ENCODE measurements around the gene TMEFF1. TPM values are rescaled to one million over a fixed set of nuclear protein-coding genes. Genes with fewer than 3 reads are reported as not detected.

The TMEFF1 gene
- polyA plus RNA-seq, 1 donor (not counting 4 experiments of a cell fraction or from before 2014, with no cell fraction given), result not detected

GRCh38 chr9:100580257-100580656, 107.3 kb downstream of the TMEFF1 start:
- no peaks in the 10 kb centered on the region for H3K9me1 ChIP-seq (ENCODE audit: control insufficient read depth, extremely low read depth, insufficient read depth, low read length)
- H3K27me3 ChIP-seq (ENCODE audit: control insufficient read depth, extremely low read depth, insufficient read depth, low read length), result no peaks in the 10 kb centered on the region
- H3K79me2 ChIP-seq (ENCODE audit: control insufficient read depth, insufficient read depth, low read length), result no peaks in the 10 kb centered on the region
- H3K36me3 ChIP-seq (ENCODE audit: control insufficient read depth in 2 of 2, extremely low read depth in 1 of 2, insufficient read depth in 2 of 2, low read length in 2 of 2), result no peaks in the 10 kb centered on the region
- no peak overlapping the region for H3K9ac ChIP-seq (ENCODE audit: control insufficient read depth, extremely low read depth, insufficient read depth, low read length)
- H3K27ac ChIP-seq (ENCODE audit: control insufficient read depth, insufficient read depth, low read length), result no peak overlapping the region
- no peak for FAIRE-seq
- dilution Hi-C loops (cut with MboI; ENCODE audit: extremely low pct_ligation_motif_present, low sequenced_read_pairs), result loop anchor here (25.0 kb wide), 1 partner anchor 268 kb away; no protein-coding TSS in a partner anchor
- no peak overlapping the region for H2AFZ ChIP-seq (ENCODE audit: control insufficient read depth, low read length)
- no peak for TF ChIP-seq EZH2 (IDR thresholded peaks at IDR 0.05; ENCODE audit: low read length)
- TF ChIP-seq, protein P1, sequence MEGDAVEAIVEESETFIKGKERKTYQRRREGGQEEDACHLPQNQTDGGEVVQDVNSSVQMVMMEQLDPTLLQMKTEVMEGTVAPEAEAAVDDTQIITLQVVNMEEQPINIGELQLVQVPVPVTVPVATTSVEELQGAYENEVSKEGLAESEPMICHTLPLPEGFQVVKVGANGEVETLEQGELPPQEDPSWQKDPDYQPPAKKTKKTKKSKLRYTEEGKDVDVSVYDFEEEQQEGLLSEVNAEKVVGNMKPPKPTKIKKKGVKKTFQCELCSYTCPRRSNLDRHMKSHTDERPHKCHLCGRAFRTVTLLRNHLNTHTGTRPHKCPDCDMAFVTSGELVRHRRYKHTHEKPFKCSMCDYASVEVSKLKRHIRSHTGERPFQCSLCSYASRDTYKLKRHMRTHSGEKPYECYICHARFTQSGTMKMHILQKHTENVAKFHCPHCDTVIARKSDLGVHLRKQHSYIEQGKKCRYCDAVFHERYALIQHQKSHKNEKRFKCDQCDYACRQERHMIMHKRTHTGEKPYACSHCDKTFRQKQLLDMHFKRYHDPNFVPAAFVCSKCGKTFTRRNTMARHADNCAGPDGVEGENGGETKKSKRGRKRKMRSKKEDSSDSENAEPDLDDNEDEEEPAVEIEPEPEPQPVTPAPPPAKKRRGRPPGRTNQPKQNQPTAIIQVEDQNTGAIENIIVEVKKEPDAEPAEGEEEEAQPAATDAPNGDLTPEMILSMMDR (optimal IDR thresholded peaks at IDR 0.05 in 1 of 3, IDR thresholded peaks at IDR 0.05 in 1 of 3, conservative IDR thresholded peaks at IDR 0.05 in 1 of 3; ENCODE audit: extremely low read depth in 1 of 3, insufficient read depth in 2 of 3, low read length in 3 of 3), result no peak
- DNase-seq (ENCODE audit: low read depth, low spot score), result no peak
- no peak overlapping the region for H3K4me2 ChIP-seq (ENCODE audit: control insufficient read depth, extremely low read depth, insufficient read depth, low read depth, low read length)
- H4K20me1 ChIP-seq (ENCODE audit: control insufficient read depth, extremely low read depth, insufficient read depth, low read length), result no peaks in the 10 kb centered on the region
- H3K9me3 ChIP-seq (ENCODE audit: control insufficient read depth, low read depth, low read length), result no peaks in the 10 kb centered on the region
- peaks cover 7% of the 10 kb centered on the region for H3K4me1 ChIP-seq (ENCODE audit: control insufficient read depth, extremely low read depth, insufficient read depth, low read length)
- H3K4me3 ChIP-seq (ENCODE audit: control insufficient read depth in 2 of 3, extremely low read depth in 1 of 3, insufficient read depth in 2 of 3, low read depth in 1 of 3, low read length in 3 of 3), result no peak overlapping the region

- no peak for TF ChIP-seq EZH2 (IDR thresholded peaks at IDR 0.05; ENCODE audit: low read length)
- TF ChIP-seq, protein P1 (optimal IDR thresholded peaks at IDR 0.05 in 1 of 3, IDR thresholded peaks at IDR 0.05 in 1 of 3, conservative IDR thresholded peaks at IDR 0.05 in 1 of 3; ENCODE audit: extremely low read depth in 1 of 3, insufficient read depth in 2 of 3, low read length in 3 of 3), result no peak
- Histone ChIP-seq H3K36me3 (ENCODE audit: control insufficient read depth in 2 of 2, extremely low read depth in 1 of 2, insufficient read depth in 2 of 2, low read length in 2 of 2) (no peaks in the 10 kb centered on the region), H3K4me3 (ENCODE audit: control insufficient read depth in 2 of 3, extremely low read depth in 1 of 3, insufficient read depth in 2 of 3, low read depth in 1 of 3, low read length in 3 of 3) (no peak overlapping the region), H3K79me2 (ENCODE audit: control insufficient read depth, insufficient read depth, low read length) (no peaks in the 10 kb centered on the region), H3K27ac (ENCODE audit: control insufficient read depth, insufficient read depth, low read length) (no peak overlapping the region), H3K27me3 (ENCODE audit: control insufficient read depth, extremely low read depth, insufficient read depth, low read length) (no peaks in the 10 kb centered on the region), H3K9me3 (ENCODE audit: control insufficient read depth, low read depth, low read length) (no peaks in the 10 kb centered on the region), H2AFZ (ENCODE audit: control insufficient read depth, low read length) (no peak overlapping the region), H3K9ac (ENCODE audit: control insufficient read depth, extremely low read depth, insufficient read depth, low read length) (no peak overlapping the region), H4K20me1 (ENCODE audit: control insufficient read depth, extremely low read depth, insufficient read depth, low read length) (no peaks in the 10 kb centered on the region), H3K4me1 (ENCODE audit: control insufficient read depth, extremely low read depth, insufficient read depth, low read length) (peaks cover 2% of the 10 kb centered on the region), H3K4me2 (ENCODE audit: control insufficient read depth, extremely low read depth, insufficient read depth, low read depth, low read length) (no peak overlapping the region), H3K9me1 (ENCODE audit: control insufficient read depth, extremely low read depth, insufficient read depth, low read length) (no peaks in the 10 kb centered on the region)
- DNase-seq (ENCODE audit: low read depth, low spot score) (no peak), FAIRE-seq (no peak)
- dilution Hi-C loops (cut with MboI; ENCODE audit: extremely low pct_ligation_motif_present, low sequenced_read_pairs), result loop anchor here (25.0 kb wide), 1 partner anchor 269 kb away; no protein-coding TSS in a partner anchor
Measured at GRCh38 chr9:100581081-100581480, 108.1 kb downstream of the TMEFF1 start.
